Panc1 (cell line): ENCODE results near the gene TULP4. TPM values are rescaled to one million over a fixed set of nuclear protein-coding genes. Genes with fewer than 3 reads are reported as not detected.

Source experiments
- ATAC-seq: fragments of 200-7000 bp; cut with Tn5 transposase; 2 replicates; pipeline ENCODE4 v1.9.1; 2020; ENCODE audit warnings: mild to moderate bottlenecking, moderate library complexity
- BruUV-seq: library from RNA; stranded (reverse); fragments of 400-500 nt; replicated peaks from 2 replicates; lab custom pipeline; 2021; lab: Mats Ljungman, UMichigan
- CTCF ChIA-PET: fragments of 300-600 bp; sonication (Branson Sonifier 250); formaldehyde crosslinking; loops from one replicate; lab custom pipeline; 2022; ENCODE audit warnings: antibody characterized with exemption; lab: Charles Lee
- POLR2A ChIA-PET: fragments of 300-600 bp; sonication (Branson Sonifier 250); formaldehyde crosslinking; loops from one replicate; lab custom pipeline; 2022; ENCODE audit warnings: antibody characterized with exemption; lab: Charles Lee
- DNase-seq: peaks from one replicate; pipeline ENCODE4 v3.0.0-alpha.2; 2010; ENCODE audit warnings: low read depth, low spot score
- H3K27ac ChIP-seq: 2 replicates; pipeline ENCODE4 v1.5.1; 2011; ENCODE audit warnings: mild to moderate bottlenecking, low read length, inconsistent platforms
- H3K27me3 ChIP-seq: fragments of 200-500 bp; sonication (Bioruptor generic); 2 replicates; pipeline ENCODE4 v1.6.0; 2014; ENCODE audit warnings: low read length, inconsistent platforms; ENCODE audit not compliant: control insufficient read depth, insufficient read depth
- H3K36me3 ChIP-seq: fragments of 200-500 bp; sonication (Bioruptor generic); 2 replicates; pipeline ENCODE4 v1.5.1; 2014; ENCODE audit warnings: inconsistent platforms, mild to moderate bottlenecking, low read length, moderate library complexity; ENCODE audit not compliant: control insufficient read depth, insufficient read depth
- H3K4me1 ChIP-seq: 2 replicates; pipeline ENCODE4 v1.5.1; 2011; ENCODE audit warnings: inconsistent platforms, mild to moderate bottlenecking, low read length, moderate library complexity; ENCODE audit not compliant: control insufficient read depth, insufficient read depth
- H3K4me3 ChIP-seq, 2 experiments: 2 replicates each; pipeline ENCODE4 v1.5.1; 2011 to 2012; ENCODE audit warnings: low read depth in 2 of 2, low read length in 2 of 2, mild to moderate bottlenecking in 2 of 2, inconsistent platforms in 1 of 2, moderate library complexity in 1 of 2
- H3K9me3 ChIP-seq: fragments of 200-500 bp; sonication (Bioruptor generic); 2 replicates; pipeline ENCODE4 v1.5.1; 2014; ENCODE audit warnings: low read depth, mild to moderate bottlenecking, inconsistent platforms, low read length, moderate library complexity; ENCODE audit not compliant: control insufficient read depth, insufficient read depth
- POLR2AphosphoS5 ChIP-seq: IDR thresholded peaks from 2 replicates; pipeline ENCODE4 v1.6.1; 2012; ENCODE audit warnings: mild to moderate bottlenecking, low read depth, low read length, moderate library complexity
- SIN3A ChIP-seq: IDR thresholded peaks from 2 replicates; pipeline ENCODE4 v1.6.1; 2012; ENCODE audit warnings: low read depth, mild to moderate bottlenecking, low read length, moderate library complexity, borderline replicate concordance; ENCODE audit not compliant: insufficient read depth
- TCF7L2 ChIP-seq: IDR thresholded peaks from 2 replicates; pipeline ENCODE4 v1.6.1; 2011; ENCODE audit warnings: mild to moderate bottlenecking, low read depth, low read length, inconsistent platforms
- in situ Hi-C: cut with HindIII; loops from 2 replicates; pipeline ENCODE4 v1.10.0; 2016; ENCODE audit warnings: low sequenced_read_pairs, low pct_unique_long_range_greater_than_20kb
- intact Hi-C: fragments of 100-400 bp; cut with micrococcal nuclease; formaldehyde crosslinking; loops from one replicate; pipeline ENCODE4 v1.10.0; 2022; ENCODE audit not compliant: unreplicated experiment
- total RNA-seq: library from RNA; stranded (reverse); gene quantifications from one replicate; pipeline ENCODE4 v1.2.1, GENCODE V29; 2021; ENCODE audit not compliant: unreplicated experiment
- TF ChIP-seq, protein P1 (sequence below): fragments of 450-650 bp; IDR thresholded peaks from 2 replicates; pipeline ENCODE4 v1.5.1; 2017; ENCODE audit warnings: mild to moderate bottlenecking
- TF ChIP-seq, protein P2 (sequence below), 2 experiments: IDR thresholded peaks; 2 replicates each; pipeline ENCODE4 v1.6.1; 2011 to 2012; ENCODE audit warnings: low read depth in 2 of 2, control low read depth in 1 of 2, low read length in 1 of 2, mild to moderate bottlenecking in 1 of 2, moderate library complexity in 1 of 2; ENCODE audit not compliant: insufficient read depth in 1 of 2

TULP4 gene
- total RNA-seq, 1 experiment from 2014 or later, result 105 TPM

DNA sequence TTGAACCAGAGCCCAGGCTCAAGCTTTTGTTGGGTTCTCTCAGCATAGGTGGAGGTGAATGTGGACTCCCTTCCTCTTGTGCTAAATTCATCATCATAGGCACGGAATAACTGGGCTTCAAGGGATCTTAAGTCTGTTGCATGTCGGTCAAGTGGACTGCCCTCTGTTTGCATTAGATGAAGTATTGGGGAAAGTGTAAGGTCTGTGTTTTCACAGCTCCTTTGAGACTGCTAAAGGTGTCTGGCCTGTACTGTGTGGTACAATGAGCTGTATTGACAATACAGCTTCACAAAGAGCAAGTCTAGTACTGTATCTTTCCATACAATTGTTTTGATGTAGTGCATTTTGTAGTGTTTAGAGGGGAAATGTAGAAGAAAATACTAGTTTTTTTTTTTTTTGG lies 34.3 kb upstream of the TULP4 start:
- Histone ChIP-seq H3K4me1 (no peaks in the 10 kb centered on the region), H3K27me3 (no peaks in the 10 kb centered on the region), H3K27ac (no peak overlapping the region), H3K9me3 (no peaks in the 10 kb centered on the region), H3K4me3 (no peak overlapping the region), H3K36me3 (no peaks in the 10 kb centered on the region; the same call in 1 of the 2 replicates)
- in situ Hi-C loops (no loop called here), intact Hi-C loops (loop anchor here (5.0 kb wide), 1 partner anchor 224 kb away; no protein-coding TSS in a partner anchor)
- no peak for DNase-seq
- CTCF ChIA-PET, result no interaction called here
- POLR2A ChIA-PET, result interaction anchor here (0.7 kb wide), 1 partner anchor 134 kb away, joined by 7 read pairs; no protein-coding TSS in a partner anchor
- no peak for ATAC-seq
- TF ChIP-seq, protein P1, sequence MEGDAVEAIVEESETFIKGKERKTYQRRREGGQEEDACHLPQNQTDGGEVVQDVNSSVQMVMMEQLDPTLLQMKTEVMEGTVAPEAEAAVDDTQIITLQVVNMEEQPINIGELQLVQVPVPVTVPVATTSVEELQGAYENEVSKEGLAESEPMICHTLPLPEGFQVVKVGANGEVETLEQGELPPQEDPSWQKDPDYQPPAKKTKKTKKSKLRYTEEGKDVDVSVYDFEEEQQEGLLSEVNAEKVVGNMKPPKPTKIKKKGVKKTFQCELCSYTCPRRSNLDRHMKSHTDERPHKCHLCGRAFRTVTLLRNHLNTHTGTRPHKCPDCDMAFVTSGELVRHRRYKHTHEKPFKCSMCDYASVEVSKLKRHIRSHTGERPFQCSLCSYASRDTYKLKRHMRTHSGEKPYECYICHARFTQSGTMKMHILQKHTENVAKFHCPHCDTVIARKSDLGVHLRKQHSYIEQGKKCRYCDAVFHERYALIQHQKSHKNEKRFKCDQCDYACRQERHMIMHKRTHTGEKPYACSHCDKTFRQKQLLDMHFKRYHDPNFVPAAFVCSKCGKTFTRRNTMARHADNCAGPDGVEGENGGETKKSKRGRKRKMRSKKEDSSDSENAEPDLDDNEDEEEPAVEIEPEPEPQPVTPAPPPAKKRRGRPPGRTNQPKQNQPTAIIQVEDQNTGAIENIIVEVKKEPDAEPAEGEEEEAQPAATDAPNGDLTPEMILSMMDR, result no peak
- TF ChIP-seq TCF7L2 (no peak), SIN3A (no peak)
- TF ChIP-seq, protein P2, sequence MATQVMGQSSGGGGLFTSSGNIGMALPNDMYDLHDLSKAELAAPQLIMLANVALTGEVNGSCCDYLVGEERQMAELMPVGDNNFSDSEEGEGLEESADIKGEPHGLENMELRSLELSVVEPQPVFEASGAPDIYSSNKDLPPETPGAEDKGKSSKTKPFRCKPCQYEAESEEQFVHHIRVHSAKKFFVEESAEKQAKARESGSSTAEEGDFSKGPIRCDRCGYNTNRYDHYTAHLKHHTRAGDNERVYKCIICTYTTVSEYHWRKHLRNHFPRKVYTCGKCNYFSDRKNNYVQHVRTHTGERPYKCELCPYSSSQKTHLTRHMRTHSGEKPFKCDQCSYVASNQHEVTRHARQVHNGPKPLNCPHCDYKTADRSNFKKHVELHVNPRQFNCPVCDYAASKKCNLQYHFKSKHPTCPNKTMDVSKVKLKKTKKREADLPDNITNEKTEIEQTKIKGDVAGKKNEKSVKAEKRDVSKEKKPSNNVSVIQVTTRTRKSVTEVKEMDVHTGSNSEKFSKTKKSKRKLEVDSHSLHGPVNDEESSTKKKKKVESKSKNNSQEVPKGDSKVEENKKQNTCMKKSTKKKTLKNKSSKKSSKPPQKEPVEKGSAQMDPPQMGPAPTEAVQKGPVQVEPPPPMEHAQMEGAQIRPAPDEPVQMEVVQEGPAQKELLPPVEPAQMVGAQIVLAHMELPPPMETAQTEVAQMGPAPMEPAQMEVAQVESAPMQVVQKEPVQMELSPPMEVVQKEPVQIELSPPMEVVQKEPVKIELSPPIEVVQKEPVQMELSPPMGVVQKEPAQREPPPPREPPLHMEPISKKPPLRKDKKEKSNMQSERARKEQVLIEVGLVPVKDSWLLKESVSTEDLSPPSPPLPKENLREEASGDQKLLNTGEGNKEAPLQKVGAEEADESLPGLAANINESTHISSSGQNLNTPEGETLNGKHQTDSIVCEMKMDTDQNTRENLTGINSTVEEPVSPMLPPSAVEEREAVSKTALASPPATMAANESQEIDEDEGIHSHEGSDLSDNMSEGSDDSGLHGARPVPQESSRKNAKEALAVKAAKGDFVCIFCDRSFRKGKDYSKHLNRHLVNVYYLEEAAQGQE (IDR thresholded peaks at IDR 0.05; ENCODE audit: insufficient read depth in 1 of 2, low read depth in 2 of 2, low read length in 1 of 2), result no peak
- BruUV-seq, result no TSS peak

DNA sequence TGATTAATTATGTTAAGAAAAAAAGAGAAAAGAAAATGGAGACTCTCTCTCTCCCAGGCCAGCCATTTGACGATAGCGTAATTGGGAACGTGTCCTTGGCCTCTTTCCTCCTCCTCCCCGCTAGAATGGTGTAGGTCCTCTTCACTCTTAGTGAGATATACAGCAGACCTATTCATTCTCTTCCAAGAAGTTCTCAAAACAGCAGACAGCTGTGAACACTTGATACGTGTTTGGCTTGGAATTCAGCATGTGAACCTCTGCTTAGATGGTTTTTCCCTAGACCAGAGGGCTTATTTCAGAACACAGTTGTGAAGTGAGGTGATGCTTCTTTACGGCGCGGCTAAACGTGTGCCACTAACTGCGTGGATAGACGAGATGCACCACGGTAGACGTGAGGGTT lies 32.6 kb upstream of the TULP4 start:
- ChIA-PET POLR2A (no interaction called here), CTCF (no interaction called here)
- Histone ChIP-seq H3K36me3 (no peaks in the 10 kb centered on the region; the same call in 1 of the 2 replicates), H3K27ac (no peak overlapping the region), H3K27me3 (no peaks in the 10 kb centered on the region), H3K9me3 (no peaks in the 10 kb centered on the region), H3K4me3 (no peak overlapping the region), H3K4me1 (no peaks in the 10 kb centered on the region)
- ATAC-seq (no peak), DNase-seq (no peak)
- in situ Hi-C loops (no loop called here), intact Hi-C loops (loop anchor here (5.0 kb wide), 1 partner anchor 223 kb away; no protein-coding TSS in a partner anchor)
- no peak for TF ChIP-seq POLR2AphosphoS5
- TF ChIP-seq, protein P1, result no peak
- TF ChIP-seq SIN3A, result no peak
- TF ChIP-seq, protein P2 (IDR thresholded peaks at IDR 0.05; ENCODE audit: insufficient read depth in 1 of 2, low read depth in 2 of 2, low read length in 1 of 2), result no peak
- TF ChIP-seq TCF7L2, result no peak
- no TSS peak for BruUV-seq
